Measurements from ENCODE around the gene MRPL10. TPM values are rescaled to one million over a fixed set of nuclear protein-coding genes. Genes with fewer than 3 reads are reported as not detected.

Gene MRPL10
- total RNA-seq, 1 experiment from 2014 or later: 54.7 TPM

DNA sequence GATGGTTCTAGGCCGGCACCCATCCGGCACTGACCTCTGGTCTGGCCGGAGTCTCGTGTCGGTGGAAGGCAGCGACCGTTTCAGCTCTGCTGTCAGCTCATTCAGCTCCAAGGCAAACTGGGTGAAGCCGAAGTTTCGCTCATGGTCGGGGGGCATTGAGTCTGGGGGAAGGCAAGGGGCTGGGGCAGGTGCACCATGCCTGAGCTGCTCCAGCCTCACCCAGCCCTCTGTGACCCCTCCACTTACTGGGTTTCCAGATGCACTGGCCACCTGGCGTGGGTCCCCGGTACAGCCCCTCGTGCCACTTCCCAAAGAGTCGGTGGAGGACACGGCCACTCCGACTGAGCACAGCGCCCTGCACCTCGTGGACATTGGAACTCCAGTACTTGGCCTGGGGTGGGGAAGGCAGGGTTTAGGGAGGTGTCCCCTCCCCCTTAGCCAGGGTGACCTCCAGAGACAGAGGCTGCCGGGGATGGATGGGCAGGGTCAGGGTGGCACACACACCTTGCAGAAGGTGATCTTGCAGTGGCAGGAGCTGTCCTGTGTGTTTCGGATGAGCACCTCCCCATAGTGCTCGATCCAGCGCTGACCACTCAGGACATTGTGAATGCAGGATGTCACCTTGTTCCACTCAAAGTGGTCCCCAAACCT is 22.4 kb downstream of the MRPL10 start:
- H3K36me3 ChIP-seq: peaks cover 46% of the 10 kb centered on the region
- no peaks in the 10 kb centered on the region for H3K9me3 ChIP-seq (replicated peaks)
- peaks cover 10% of the 10 kb centered on the region for H3K4me1 ChIP-seq (replicated peaks)
- no peaks in the 10 kb centered on the region for H3K27me3 ChIP-seq (replicated peaks)
- no peak overlapping the region for H3K4me3 ChIP-seq
- no peak for DNase-seq (ENCODE audit: low read depth in 1 of 2, low spot score in 2 of 2)
- H3K27ac ChIP-seq: no peak overlapping the region

DNA sequence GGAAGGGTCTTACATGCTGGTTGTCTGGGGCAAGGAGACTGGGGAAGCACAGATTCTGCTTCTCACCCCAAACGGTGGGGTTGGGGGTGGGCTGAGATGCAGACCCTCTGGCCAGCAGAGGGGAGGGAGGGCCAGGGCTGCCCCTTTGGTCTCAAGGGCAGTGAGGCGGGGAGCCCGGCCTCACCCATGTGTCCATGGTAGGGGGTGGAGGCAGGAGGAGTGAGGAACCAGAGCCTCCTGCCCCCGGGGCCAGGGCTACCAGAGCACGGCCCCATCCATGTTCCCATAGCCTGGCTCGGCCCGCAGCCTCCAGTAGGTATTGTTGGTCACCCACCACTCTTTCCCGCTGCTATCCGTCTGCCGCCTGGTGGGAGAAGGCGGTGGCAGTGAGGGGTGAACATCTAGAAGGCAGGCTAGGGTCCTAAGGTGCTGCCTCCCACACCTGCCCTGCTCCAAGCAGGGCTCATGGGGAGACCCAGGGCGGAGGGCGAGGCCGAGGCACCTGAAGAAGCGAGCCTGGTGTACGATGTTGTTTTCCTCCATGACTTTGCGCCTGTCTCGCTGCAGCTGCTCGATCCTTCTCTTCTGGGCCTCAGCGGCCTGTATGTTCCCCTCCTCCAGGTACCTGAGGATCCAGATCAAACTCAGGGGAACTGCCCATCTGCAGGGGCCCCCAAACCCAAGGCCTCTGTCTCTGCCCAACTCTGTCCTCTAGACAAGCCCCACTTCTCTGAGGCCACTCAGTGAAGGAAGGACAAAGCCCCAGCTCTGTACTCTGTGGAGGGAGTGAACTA is 23.1 kb downstream of the MRPL10 start:
- no peak for DNase-seq (ENCODE audit: low read depth in 1 of 2, low spot score in 2 of 2)
- Histone ChIP-seq H3K36me3 (peaks cover 40% of the 10 kb centered on the region), H3K4me3 (no peak overlapping the region), H3K9me3 (replicated peaks) (no peaks in the 10 kb centered on the region), H3K27me3 (replicated peaks) (no peaks in the 10 kb centered on the region), H3K27ac (no peak overlapping the region), H3K4me1 (replicated peaks) (peaks cover 10% of the 10 kb centered on the region)

DNA sequence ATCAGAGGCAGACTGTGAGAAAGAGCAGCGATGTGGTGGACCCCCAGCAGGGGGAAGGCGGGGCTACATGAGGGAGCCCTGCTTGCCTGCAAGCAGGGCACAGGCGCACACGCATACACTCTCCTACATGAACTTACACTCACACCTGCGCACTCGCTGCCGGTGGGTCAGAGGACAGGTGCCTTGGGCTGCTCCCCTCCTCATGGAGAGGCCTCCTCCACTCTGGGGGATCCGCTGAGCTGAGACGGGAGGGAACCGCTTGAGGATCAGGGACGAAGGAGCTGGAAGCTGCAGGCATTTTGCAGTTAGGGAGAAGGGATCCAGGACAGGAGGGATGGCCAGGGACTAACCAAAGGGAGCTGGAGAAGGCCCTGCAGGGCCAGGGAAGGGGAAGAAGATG is 23.9 kb downstream of the MRPL10 start:
- Histone ChIP-seq H3K27ac (no peak overlapping the region), H3K9me3 (replicated peaks) (no peaks in the 10 kb centered on the region), H3K27me3 (replicated peaks) (no peaks in the 10 kb centered on the region), H3K4me1 (replicated peaks) (peaks cover 10% of the 10 kb centered on the region), H3K4me3 (no peak overlapping the region), H3K36me3 (peaks cover 34% of the 10 kb centered on the region)
- no peak for DNase-seq (ENCODE audit: low read depth in 1 of 2, low spot score in 2 of 2)

DNA sequence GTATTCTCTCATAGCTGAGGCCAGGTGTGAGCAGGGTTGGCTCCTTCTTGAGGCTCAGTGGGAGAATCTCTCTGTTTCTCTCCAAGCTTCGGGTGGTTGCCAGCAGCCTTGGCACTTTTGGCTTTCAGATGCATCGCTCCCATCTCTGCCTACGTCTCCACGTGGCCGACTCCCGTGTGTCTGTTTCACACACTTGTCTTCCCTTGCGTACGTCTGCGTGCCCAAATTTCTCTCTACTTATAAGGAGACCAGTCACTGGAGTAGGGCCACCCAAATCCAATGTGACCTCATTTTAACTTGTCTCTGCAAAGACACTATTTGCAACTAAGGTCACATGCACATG is 24.5 kb downstream of the MRPL10 start:
- H3K27me3 ChIP-seq (replicated peaks): no peaks in the 10 kb centered on the region
- no peaks in the 10 kb centered on the region for H3K9me3 ChIP-seq (replicated peaks)
- H3K27ac ChIP-seq: no peak overlapping the region
- no peak overlapping the region for H3K4me3 ChIP-seq
- H3K36me3 ChIP-seq: peaks cover 30% of the 10 kb centered on the region
- DNase-seq (ENCODE audit: low read depth in 1 of 2, low spot score in 2 of 2): no peak
- peaks cover 10% of the 10 kb centered on the region for H3K4me1 ChIP-seq (replicated peaks)

DNA sequence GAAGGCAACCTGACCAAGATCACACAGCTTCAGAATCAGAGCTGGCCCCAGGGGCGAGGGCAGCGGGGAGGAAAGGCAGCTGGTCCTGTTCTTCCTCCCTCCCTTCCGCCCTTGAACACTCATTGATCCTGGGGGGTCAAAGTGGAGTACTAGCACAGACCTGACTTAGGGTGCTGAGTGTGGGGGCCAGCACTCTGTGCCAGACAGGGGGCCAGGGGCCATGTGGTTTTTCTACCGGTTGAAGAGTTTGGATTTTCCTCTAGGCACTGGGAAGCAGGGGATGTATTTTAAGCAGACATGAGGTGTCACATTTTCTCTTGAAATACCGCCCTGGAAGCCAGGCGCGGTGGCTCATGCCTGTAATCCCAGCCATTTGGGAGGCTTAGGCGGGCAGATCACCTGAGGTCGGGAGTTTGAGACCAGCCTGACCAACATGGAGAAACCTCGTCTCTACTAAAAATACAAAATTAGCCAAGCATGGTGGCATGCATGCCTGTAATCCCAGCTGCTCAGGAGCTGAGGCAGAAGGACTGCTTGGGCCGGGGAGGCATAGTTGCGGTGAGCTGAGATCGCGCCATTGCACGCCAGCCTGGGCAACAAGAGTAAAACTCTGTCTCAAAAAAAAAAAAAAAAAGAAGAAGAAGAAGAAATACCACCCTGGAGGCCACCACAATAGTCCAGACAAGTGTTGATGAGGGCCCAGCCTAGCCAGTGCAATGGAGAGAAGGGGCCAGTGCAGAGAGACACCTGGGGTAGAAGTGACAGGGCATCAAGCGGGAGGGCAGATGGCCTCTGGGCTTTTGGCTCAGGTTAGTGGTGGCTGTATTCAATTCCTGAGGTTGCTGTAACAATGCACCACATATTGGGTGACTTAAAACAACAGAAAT is 25.1 kb downstream of the MRPL10 start:
- DNase-seq (ENCODE audit: low read depth in 1 of 2, low spot score in 2 of 2): no peak
- H3K27me3 ChIP-seq (replicated peaks): no peaks in the 10 kb centered on the region
- no peaks in the 10 kb centered on the region for H3K9me3 ChIP-seq (replicated peaks)
- H3K27ac ChIP-seq: no peak overlapping the region
- peaks cover 10% of the 10 kb centered on the region for H3K4me1 ChIP-seq (replicated peaks)
- peaks cover 30% of the 10 kb centered on the region for H3K36me3 ChIP-seq
- no peak overlapping the region for H3K4me3 ChIP-seq

DNA sequence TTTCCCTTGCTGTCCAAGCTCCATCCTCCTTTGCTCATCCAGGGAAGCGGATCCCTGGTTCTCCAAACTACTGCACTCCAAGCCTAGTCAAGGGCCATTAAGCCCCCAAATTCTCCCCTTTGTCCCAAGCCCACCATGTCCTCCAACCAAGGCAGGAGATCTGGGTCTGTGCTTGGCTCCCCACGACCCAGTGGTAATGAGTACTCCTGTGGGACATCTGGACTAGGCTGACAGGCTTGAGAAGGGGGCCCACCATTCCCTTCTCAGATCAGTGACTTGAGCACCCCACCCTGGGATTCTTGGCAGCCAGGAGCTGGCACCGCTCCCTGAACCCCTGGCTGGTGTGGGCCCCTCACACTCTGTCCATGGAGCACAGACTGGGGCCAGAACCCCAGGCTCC is 26.9 kb downstream of the MRPL10 start:
- Histone ChIP-seq H3K27ac (no peak overlapping the region), H3K4me3 (no peak overlapping the region), H3K36me3 (peaks cover 23% of the 10 kb centered on the region), H3K9me3 (replicated peaks) (no peaks in the 10 kb centered on the region), H3K4me1 (replicated peaks) (no peaks in the 10 kb centered on the region), H3K27me3 (replicated peaks) (peaks cover 13% of the 10 kb centered on the region)
- no peak for DNase-seq (ENCODE audit: low read depth in 1 of 2, low spot score in 2 of 2)

DNA sequence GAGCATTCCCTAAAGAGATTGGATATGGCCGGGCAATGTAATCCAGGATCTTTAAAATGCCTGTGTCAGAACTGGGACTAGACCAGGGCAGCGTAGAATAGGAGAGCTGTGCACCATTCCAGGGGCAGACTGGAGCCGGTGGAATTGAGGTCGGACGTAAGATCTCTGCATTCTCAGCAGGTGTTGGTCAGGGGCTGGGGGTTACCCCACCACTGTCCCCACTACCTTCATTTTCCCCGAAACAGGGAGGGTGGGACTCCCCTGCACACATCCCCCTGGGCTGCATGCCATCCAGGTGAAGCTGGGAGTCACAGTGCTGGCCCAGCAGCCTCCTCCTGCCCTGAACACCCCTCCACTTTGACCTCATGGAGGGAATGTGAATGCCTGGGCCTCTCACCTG is 27.6 kb downstream of the MRPL10 start:
- H3K27me3 ChIP-seq (replicated peaks): peaks cover 14% of the 10 kb centered on the region
- H3K36me3 ChIP-seq: peaks cover 16% of the 10 kb centered on the region
- no peak overlapping the region for H3K27ac ChIP-seq
- no peaks in the 10 kb centered on the region for H3K4me1 ChIP-seq (replicated peaks)
- no peak overlapping the region for H3K4me3 ChIP-seq
- no peaks in the 10 kb centered on the region for H3K9me3 ChIP-seq (replicated peaks)
- no peak for DNase-seq (ENCODE audit: low read depth in 1 of 2, low spot score in 2 of 2)

DNA sequence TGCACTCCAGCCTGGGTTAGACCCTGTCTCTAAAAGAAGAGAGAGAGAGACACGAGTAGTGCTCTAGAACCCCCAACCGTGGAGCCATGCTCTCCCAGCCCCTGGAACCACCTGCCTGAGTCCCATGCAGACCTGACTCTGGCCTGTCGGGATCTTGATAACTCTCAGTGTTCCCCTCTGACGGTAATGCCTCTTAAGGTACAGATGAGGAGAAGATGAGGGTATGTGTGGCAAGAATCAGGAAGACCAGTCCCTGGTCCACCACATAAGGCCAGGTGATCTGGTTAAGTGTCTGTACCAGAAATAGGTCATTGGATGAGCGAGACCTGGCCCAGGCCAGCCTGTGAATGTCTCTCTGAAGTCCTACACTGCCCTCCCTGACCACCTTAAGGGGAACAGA is 28.1 kb downstream of the MRPL10 start:
- Histone ChIP-seq H3K36me3 (peaks cover 10% of the 10 kb centered on the region), H3K4me1 (replicated peaks) (no peaks in the 10 kb centered on the region), H3K27ac (no peak overlapping the region), H3K9me3 (replicated peaks) (no peaks in the 10 kb centered on the region), H3K4me3 (no peak overlapping the region), H3K27me3 (replicated peaks) (peaks cover 18% of the 10 kb centered on the region)
- no peak for DNase-seq (ENCODE audit: low read depth in 1 of 2, low spot score in 2 of 2)

DNA sequence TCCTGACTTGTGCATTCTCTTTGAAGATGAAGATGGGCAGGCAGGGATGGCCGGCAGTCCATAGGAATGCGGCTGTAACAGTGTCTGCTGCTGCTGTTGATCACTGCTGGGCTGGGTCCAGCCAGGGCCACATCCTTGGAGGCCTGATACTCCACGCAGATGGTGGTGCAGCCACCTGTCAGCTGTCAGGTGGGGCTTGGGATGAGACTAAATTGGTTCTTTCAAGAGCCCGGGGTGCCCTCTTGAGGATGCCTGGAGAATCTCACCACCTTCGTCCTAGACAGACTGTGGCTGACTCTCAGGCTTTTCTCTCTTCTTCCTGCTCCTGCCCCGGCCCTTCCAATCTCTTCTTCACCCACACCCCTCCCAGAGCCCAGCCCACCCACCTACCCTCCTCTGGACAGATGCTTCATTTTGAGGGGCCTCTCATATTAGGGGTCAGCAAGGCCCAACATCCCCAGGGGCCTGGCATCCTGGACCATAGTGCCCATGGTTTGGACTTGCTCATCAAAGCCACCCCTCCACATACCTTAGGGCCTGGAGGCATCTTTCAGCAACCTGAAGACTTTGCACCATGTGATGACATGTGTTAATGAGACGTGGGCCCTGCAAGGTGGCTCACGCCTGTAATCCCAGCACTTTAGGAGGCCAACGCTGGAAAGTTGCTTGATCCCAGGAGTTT is 28.9 kb downstream of the MRPL10 start:
- no peaks in the 10 kb centered on the region for H3K4me1 ChIP-seq (replicated peaks)
- H3K27me3 ChIP-seq (replicated peaks): peaks cover 25% of the 10 kb centered on the region
- no peak overlapping the region for H3K4me3 ChIP-seq
- no peak overlapping the region for H3K27ac ChIP-seq
- peaks cover 5% of the 10 kb centered on the region; the same call in 1 of the 2 replicates for H3K36me3 ChIP-seq
- no peaks in the 10 kb centered on the region for H3K9me3 ChIP-seq (replicated peaks)
- DNase-seq (ENCODE audit: low read depth in 1 of 2, low spot score in 2 of 2): peak; percentile 30 to 54

DNA sequence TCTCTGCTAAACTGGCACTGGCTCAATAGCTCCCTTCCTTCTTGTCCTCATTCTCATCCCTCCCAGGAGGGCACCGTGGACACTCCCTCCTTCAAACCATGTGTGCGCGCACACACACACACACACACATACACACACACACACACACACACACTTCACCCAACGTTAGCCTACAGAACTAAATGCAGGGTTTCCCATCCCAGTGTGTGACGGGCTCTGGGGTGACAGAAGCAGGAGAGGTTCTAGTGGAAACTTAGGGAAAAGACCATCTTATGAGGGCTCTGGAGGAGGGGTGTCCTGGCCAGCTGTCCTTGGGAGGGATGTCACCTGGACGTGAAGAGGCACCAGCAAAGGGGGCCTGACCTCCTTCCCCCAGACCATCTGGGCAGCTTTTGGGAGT is 29.4 kb downstream of the MRPL10 start:
- no peak for DNase-seq (ENCODE audit: low read depth in 1 of 2, low spot score in 2 of 2)
- Histone ChIP-seq H3K4me3 (no peak overlapping the region), H3K36me3 (no peaks in the 10 kb centered on the region), H3K4me1 (replicated peaks) (no peaks in the 10 kb centered on the region), H3K9me3 (replicated peaks) (no peaks in the 10 kb centered on the region), H3K27ac (no peak overlapping the region), H3K27me3 (replicated peaks) (peaks cover 25% of the 10 kb centered on the region)

DNA sequence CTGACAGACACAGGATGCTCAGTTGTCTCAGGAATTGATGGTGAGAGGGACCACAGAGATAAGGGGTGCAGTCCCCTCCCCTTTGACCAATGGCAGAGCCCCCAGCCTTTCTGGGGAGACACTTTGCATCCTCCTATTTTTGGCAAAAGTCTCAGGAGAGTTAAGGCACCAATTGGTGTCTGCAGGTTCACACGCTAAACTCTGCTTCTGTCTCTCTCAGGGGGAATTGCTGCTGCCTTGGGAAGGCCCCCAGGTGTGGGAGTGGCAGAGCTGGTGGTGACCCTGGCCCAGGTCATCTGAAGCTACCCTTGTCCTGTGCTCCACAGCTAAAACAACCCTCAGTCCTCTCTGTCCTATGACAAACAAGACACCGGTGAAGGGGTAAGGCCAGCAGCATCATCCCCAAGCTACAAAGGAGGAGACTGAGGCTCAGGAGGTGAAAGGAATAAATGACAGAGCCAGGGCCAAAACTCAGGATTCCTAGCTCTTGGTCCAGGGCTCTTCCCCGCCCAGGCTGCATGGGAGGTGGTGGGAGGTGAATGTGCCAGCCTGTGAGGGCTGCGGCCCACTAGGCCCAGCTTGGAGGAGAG is 30.1 kb downstream of the MRPL10 start:
- Histone ChIP-seq H3K27me3 (replicated peaks) (peaks cover 26% of the 10 kb centered on the region), H3K9me3 (replicated peaks) (no peaks in the 10 kb centered on the region), H3K27ac (no peak overlapping the region), H3K4me3 (no peak overlapping the region), H3K36me3 (no peaks in the 10 kb centered on the region), H3K4me1 (replicated peaks) (no peaks in the 10 kb centered on the region)
- DNase-seq (ENCODE audit: low read depth in 1 of 2, low spot score in 2 of 2): no peak

DNA sequence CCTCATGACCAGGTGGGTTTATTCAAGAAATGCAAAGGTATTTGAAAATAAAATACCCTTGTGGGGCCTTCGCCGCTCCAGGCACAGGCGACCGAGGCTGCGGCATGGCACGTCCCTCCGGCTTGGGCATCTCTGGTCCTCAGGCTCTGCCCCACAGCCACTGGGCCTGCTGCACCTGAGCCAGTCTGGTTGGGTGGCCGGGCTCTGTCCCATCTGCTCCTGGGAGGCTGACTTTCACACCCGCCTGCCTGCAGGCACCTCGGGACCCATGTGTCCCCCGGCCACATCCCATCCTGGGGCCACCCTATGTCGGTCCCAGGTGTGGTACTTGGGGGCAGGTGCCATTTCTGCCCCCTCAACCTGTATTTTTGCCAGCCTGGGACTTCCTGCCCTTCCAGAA is 30.7 kb downstream of the MRPL10 start:
- Histone ChIP-seq H3K9me3 (replicated peaks) (no peaks in the 10 kb centered on the region), H3K36me3 (no peaks in the 10 kb centered on the region), H3K4me1 (replicated peaks) (no peaks in the 10 kb centered on the region), H3K27ac (no peak overlapping the region), H3K4me3 (no peak overlapping the region), H3K27me3 (replicated peaks) (peaks cover 32% of the 10 kb centered on the region)
- peak in 1 of 2 experiments; percentile 41 for DNase-seq (ENCODE audit: low read depth in 1 of 2, low spot score in 2 of 2)

DNA sequence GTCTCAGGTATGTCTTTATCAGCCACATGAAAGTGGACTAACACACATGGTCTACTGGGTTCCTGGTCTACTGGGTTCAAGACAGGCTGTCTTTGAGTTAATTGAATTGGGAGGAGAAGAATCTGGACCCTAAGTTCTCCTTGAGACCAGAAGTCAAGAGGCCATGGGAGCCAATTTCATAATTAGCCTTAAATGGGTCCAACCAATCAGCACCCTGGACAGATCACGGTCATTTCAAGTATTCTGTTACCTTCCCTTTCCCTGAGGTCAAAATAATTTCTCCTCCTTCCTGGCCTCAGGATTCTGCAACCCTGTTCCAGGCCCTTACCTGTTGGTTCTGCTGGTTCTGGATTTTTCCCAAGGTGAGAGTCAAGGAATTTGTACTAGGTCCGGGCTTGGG is 33.5 kb downstream of the MRPL10 start:
- no peaks in the 10 kb centered on the region for H3K36me3 ChIP-seq
- H3K27ac ChIP-seq: no peak overlapping the region
- peaks cover 59% of the 10 kb centered on the region for H3K27me3 ChIP-seq (replicated peaks)
- H3K4me3 ChIP-seq: no peak overlapping the region
- peak in 1 of 2 experiments; percentile 31 for DNase-seq (ENCODE audit: low read depth in 1 of 2, low spot score in 2 of 2)
- H3K9me3 ChIP-seq (replicated peaks): no peaks in the 10 kb centered on the region
- no peaks in the 10 kb centered on the region for H3K4me1 ChIP-seq (replicated peaks)
